RPMI7951 (cell line): Measurements from ENCODE around the gene ZNF620. TPM values are rescaled to one million over a fixed set of nuclear protein-coding genes. Genes with fewer than 3 reads are reported as not detected.
"Not testable (repeated sequence)": the region's sequence is repeated elsewhere in the genome, so short reads cannot be mapped to it uniquely, and the experiment has no call there.

Source experiments
- DNase-seq: peaks from one replicate; pipeline ENCODE4 v3.0.0-alpha.2; 2012; ENCODE audit warnings: low read depth
- total RNA-seq: library from RNA; depleted of rRNA; stranded (reverse); fragments of >200 nt; shearing (Covaris generic); gene quantifications from 2 replicates; pipeline ENCODE4 v1.2.3, GENCODE V29; 2014

The ZNF620 gene
- total RNA-seq, 1 experiment from 2014 or later: 1.4 TPM

DNA sequence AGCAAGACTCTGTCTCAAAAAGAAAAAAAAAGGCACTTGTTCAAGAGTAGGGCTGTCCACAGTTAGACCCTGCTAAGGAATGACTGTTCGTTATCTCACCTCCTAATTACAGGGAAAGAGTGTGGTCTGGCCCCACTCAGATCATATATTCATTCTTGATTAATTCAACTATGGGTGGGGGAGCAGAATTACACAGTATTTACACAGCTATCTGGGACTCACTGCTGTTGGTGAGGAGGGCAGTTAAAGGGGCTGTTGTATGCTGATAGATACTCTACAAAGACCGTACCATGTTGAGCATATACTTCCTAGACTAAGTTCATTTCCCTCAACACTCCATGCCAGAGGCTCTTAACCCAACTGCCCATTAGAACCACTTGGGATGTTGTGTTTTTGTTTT, 3.8 kb upstream of the ZNF620 start:
- DNase-seq: no peak

DNA sequence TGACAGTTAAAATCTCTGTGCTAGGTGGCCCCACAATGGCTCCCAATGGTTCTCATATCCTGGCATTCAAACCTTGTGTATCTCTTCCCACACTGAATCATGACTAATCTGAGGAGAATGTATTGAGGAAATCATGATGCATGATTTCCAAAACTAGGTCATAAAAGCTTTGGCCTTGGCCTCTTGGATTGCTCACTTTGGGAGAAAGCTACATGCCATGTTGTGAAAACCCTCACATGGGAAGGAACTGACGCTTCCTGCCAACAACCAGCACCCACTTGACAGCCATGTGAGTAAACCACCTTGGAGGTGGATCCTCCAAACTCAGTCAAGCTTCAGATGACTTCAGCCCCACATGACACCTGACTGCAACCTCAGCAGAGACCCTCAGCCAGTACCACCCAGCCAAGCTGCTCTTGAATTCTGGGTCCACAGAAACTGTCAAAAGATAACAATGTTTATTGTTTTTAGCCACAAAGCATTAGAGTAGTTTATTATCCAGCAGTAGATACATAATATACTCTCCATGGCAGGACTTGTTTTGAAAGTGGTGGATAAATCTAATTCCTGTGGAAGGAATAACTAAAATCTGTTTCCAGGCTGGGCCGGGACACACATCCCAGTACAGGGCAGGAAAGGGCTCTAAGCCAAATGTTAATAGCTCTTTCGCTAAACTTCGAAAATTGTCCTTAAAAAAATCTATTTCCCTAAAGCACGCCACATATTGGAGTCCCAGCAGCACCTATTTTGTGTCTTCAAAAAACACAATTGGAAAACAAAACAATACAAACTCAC, 1.0 kb upstream of the ZNF620 start:
- DNase-seq: peak; percentile 92

DNA sequence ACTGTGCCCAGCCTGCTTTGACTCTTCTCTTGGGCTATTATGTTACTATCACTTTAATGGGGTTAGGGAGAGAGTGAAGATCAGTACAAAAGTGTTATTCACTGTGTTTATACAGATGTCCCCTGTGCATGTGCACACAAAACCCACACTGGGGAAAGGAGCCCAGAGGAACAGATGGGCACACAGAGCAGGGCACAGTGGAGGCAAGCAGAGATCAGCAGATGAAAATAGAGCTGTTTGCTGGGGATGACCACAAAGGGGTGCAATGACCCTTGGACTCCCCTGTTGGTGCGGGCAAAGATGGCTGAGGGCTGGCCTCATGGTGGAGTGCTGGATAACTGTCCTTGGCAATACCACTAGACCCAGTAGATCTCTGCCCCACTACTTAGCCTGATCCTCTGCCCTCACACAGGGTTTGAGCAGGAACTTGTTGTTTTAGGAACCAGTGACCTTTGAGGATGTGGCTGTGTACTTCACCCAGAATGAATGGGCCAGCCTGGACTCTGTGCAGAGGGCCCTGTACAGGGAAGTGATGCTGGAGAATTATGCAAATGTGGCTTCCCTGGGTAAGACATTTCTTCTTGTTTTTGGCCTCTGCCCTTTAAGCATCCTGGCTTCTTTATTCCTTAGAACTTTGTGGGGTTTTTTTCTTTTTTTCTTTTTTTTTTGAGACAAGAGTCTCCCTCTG, 5.3 kb downstream of the ZNF620 start:
- DNase-seq: no peak

DNA sequence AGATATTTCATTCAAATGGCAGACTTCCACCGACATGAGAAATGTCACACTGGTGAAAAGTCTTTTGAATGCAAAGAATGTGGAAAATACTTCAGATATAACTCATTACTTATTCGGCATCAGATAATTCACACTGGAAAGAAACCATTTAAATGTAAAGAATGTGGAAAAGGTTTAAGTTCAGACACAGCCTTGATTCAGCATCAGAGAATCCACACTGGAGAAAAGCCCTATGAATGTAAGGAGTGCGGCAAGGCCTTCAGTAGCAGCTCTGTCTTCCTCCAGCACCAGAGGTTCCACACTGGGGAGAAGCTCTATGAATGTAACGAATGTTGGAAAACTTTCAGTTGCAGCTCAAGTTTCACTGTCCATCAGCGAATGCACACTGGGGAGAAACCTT, 10.4 kb downstream of the ZNF620 start:
- no peak for DNase-seq

DNA sequence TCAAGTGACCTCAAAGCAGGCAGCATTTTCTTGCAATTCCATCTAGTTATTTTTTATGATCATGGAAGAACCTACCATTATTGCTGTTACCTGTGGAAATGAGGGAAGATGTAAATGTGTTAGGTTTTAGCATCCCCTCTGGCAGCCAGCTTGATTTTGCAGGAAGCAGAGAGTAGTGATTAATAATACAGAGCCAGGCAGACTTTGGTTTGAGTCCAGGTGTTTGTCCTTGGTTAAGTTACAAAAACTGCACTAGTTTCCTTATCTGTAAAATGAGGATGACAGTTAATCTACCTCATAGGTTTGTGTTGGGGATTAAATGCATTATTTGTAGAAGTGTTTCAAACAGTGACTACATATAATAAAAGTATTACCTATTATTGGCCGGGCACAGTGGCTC, 12.2 kb downstream of the ZNF620 start:
- no peak for DNase-seq

DNA sequence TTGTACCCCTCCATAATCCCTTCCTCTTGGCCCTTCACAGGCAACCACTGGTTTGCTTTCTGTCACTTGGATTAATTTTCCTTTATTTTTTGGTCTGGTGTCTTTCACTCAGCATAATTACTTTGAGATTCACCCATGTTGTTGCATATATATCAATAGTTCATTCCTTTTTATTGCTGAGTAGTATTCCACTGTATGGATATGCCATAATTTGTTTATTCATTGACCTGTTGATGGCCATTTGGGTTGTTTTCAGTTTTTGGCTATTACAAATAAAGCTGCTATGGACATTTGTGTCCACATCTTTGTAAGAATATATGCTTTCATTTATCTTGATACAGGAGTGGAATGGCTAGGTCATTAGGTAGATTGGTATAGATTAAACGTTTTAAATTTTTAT, 13.0 kb downstream of the ZNF620 start:
- no peak for DNase-seq

DNA sequence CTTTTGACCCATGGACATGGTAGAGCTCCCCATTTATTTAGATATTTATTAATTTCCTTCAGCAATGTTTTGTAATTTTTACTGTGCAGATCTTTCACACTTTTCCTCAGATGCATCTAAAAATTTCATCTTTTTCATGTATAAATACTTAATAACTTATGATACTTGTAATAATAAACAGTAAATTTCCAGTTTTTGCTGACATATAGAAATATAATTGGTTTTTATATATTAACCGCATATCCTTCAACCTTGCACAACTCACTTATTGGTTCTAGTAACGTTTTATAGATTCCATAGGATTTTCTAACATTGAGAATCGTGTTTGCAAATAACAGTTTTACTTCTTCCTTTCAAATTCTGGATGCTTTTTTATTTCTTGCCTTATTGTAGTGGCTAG, 15.4 kb downstream of the ZNF620 start:
- DNase-seq: no peak

DNA sequence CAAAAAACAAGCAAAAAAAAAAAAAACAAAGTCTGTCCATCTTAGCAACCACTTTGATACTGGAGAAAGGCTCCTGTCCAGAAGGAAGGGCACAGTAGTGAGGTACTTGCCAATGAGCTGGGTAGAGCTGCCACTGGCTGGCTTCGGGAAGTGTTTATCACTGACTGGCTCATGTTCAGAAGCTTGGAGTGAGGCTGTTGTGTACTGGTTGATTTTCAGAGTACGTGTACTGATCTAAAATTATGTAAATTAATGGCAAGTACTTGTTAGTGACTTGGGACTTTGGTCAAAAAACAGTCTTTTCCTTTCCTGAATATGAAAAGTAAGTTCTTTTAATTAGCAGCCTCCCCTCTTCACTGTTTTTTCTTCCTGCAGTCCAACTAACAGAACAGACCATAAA, 17.9 kb downstream of the ZNF620 start:
- no peak for DNase-seq

DNA sequence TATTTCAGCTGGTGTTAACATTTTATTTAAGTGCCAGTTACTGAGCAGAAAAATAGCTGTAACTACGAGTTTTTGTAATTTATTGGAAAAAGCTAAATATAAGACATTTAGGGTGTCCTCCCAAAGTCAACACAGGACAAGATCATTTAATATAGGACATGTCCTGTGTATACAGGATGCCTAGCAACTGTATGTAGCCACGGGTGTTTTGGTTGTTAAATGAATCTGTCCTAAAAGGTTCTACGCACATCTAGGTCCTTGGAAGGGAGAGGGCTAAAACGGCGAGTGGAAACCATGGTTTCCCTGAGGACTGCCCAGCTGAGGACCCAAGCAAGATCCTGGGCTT, 18.4 kb downstream of the ZNF620 start:
- DNase-seq: peak; percentile 10

DNA sequence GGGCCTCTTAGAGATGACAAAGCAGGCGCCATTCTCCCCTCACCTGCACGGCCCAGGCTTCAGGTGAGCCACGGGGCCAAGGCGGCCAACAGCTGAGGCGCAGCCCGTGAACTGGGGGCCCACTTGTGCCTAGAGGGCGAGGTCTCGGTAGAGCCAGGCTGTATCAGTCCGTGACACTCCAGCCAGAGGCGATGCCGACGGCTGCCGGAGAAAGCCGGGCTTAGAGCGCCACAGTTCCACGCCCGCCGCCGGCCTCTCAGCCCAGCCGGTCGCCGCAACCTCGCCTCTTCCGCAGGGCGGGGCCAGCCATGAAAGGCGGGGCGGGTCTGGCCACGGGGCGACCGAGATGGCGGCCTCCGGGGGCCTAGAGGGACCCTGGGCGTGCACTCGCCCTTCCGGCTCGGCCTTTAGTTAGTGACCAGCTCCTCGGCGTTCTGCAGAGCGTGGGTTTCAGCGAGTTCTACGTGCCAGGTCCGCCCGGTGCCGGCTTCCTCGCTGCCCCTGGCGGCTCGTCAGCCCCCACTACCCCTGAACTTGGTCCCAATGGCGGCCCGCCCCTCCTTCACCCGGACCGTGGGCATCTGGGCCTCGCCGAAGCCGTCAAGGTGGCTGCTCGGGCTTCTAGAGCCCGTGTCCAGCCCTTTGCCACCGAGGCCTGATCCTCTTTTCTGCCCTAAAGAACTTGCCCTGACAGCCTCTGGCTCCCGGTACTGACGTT, 18.9 kb downstream of the ZNF620 start, which contains the start of gene ZNF621:
Gene ZNF621, plus strand, starts transcription at position 393 of the 718 bp plus-strand sequence. CDS start 881 bp downstream, outside the sequence.
- peak; percentile 89 for DNase-seq

DNA sequence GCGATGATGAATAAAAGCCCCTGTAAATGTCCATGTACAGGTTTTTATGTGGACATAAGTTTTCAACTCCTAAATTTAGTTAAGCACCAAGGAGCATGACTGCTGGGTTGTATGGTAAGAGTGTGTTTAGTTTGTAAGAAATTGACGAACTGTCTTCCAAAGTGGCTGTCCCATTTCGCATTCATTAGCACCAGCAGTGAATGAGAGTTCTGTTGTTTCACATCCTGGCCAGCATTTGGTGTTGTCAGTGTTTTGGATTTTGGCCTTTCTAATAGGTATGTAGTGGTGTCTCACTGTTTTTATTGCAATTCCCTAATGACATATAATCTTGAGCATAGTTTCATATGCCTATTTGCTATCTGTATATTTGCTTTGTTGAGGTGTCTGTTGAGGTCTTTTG, 22.6 kb downstream of the ZNF620 start:
- DNase-seq: no peak

DNA sequence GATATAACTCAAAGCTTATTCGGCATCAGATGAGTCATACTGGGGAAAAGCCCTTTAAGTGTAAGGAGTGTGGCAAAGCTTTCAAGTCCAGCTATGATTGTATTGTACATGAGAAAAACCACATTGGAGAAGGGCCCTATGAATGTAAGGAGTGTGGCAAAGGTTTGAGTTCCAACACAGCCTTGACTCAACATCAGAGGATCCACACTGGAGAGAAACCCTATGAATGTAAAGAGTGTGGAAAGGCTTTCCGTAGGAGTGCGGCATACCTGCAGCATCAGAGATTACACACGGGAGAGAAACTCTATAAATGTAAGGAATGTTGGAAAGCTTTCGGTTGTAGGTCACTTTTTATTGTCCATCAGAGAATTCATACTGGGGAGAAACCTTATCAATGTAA, 26.4 kb downstream of the ZNF620 start:
- DNase-seq: no peak

DNA sequence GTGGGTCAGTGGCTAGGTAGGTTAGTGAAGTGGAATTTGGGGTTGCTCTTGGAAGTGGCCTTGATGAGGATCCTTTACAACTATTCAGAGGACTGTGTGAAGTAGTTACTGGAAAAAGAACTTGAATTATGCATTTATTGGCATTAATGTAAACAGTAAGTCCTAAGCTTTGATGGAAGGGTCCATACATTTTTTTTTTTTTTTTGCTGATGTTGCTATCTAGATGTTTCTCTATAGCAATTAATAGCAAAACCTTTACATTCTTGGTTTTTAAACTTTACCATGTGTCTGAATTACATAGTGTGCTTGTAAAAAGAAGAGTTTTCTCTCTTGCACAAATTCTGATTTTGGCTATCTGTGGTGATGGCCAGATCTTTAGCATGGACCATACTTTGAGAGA, 28.4 kb downstream of the ZNF620 start:
- no peak for DNase-seq

DNA sequence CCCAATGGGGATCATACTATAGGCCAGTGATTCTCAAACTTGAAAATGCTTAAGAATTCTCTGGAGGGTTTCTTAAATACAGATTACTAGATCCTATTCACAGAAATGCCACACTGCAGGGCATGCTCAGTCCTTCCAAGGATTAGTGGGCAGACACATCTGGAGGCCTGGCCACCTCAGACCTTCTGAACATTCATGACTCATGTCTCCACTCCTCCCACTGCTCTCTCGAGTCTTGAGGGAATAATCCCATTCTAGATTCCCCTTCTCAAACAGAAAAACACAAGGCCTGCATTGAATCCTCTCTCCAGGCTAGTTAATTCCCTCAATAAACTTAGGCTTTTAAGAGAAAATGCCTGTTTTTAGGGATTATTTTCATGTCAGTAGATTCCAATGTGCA, 41.0 kb downstream of the ZNF620 start:
- peak; percentile 86 for DNase-seq

DNA sequence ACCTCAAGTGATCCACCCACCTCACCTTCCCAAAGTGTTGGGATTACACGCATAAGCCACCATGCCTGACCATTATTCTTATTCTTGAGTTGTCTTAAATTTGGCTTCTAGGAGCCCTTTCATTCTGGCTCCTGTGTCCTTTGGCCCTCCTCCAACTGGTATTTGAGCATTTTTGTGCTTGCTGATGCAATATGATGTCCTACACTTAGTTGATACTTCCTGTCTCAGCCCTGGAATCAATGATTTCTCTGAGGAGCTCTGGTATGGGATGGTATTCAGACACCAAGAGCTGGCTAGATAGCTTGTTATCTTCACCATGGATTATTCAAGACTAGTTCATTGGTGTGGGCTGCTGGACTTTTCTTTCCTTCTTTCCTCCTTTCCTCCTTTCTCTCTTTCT, 44.3 kb downstream of the ZNF620 start:
- DNase-seq: no peak

DNA sequence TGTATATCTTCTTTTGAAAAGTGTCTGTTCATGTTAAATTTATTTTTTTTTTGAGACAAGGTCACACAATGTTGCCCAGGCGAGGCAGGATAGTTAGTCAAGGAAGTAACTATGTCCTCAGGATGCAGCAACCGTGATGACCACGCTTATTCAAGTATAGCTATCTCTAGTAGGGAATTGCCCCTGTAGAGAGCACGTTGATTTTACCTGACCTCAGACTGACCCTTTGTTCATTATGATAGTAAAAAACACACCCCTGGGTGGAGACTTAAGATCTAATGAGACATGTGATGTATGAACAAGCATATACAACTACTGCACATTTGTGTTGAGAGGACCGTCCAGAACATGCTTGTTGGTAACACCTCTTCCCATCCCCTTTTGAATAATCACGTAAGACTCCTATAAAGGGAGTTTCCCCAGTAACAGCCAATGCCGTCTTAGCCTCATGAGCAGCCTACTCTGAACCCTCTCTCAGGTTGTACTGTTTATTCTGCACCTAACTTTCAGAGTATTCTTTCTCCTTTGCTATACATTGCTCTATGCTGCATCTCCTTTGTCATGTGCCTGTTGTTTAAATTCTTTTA, 51.8 kb downstream of the ZNF620 start:
- no peak for DNase-seq

DNA sequence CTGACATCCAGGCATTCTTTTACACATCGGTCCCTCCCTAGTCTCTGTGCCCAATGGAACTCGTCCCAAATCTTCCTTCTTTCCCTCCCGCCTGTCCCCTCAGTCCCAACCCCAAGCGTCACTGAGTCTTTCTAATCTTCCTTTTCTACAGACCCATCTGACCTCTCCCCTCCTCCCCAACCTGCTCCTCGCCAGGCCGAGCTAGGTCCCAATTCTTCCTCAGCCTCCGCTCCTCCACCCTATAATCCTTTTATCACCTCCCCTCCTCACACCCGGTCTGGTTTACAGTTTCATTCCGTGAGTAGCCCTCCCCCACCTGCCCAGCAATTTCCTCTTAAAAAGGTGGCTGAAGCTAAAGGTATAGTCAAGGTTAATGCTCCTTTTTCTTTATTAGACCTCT, 56.6 kb downstream of the ZNF620 start:
- not testable (repeated sequence) for DNase-seq

DNA sequence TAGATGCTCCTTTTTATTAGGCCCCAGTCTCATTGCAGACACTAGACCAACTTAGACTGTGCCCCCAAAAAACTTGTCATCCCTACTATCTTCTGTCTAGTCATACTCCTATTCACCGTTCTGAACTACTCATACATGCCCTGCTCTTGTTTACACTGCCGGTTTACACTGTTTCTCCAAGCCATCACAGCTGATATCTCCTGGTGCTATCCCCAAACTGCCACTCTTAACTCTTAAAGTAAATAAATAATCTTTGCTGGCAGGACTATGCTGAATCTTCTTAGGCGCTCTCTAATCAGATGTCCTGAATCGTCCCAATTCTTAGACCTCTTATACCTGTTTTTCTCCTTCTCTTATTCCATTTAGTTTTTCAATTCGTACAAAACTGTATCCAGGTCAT, 59.8 kb downstream of the ZNF620 start:
- not testable (repeated sequence) for DNase-seq

DNA sequence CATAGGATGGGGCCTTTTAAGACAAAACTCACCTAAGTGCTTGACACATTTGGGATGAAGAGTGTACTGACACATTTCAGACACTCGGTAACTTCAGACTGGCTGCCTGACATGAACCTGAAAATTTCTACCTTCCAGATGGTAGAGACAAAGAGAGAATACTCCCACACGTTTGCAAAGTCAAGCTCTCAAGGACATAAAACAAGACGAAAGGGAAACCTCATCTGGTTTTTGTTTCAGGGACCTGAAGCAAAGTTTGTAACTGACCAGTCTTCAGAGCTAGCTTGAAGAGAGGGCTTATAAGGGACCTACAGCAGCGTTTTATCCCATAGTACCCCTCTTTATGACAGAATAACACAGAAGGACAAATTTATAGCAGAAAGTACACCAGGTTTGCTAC, 60.9 kb downstream of the ZNF620 start:
- no peak for DNase-seq
